GM12878 (cell line): ENCODE results near the gene SPATC1L. TPM values are rescaled to one million over a fixed set of nuclear protein-coding genes. Genes with fewer than 3 reads are reported as not detected.

Experiments
- ATAC-seq: fragments of 200-7000 bp; cut with Tn5 transposase; 3 replicates; pipeline ENCODE4 v1.9.1; 2020; ENCODE audit warnings: mild to moderate bottlenecking, moderate library complexity
- BruUV-seq: library from RNA; stranded (reverse); fragments of 400-500 nt; replicated peaks from 2 replicates; lab custom pipeline; 2021; lab: Mats Ljungman, UMichigan
- CTCF ChIA-PET: fragments of 300-600 bp; sonication (Branson Sonifier 250); formaldehyde crosslinking; extraction: SDS; loops from one replicate; lab custom pipeline; 2021; ENCODE audit warnings: inconsistent platforms; lab: Yijun Ruan, JAX
- POLR2A ChIA-PET: fragments of 350-600 bp; formaldehyde crosslinking; extraction: SDS; loops from one replicate; lab custom pipeline; 2021; ENCODE audit warnings: inconsistent platforms; lab: Charles Lee
- RAD21 ChIA-PET: fragments of 300-600 bp; sonication (Branson Sonifier 250); formaldehyde crosslinking; loops from one replicate; lab custom pipeline; 2023; ENCODE audit warnings: antibody characterized with exemption; ENCODE audit not compliant: unreplicated experiment; lab: Charles Lee
- SMC1A ChIA-PET: fragments of 300-600 bp; sonication (Branson Sonifier 250); formaldehyde crosslinking; loops from one replicate; lab custom pipeline; 2023; ENCODE audit not compliant: unreplicated experiment, uncharacterized antibody; lab: Charles Lee
- DNase-seq: peaks from one replicate; pipeline ENCODE4 v3.0.0-alpha.2; 2011; ENCODE audit warnings: low read depth, low spot score
- FAIRE-seq: peaks from 3 replicates; lab custom pipeline; 2011; peaks lifted over from hg19 to GRCh38; lab: Jason Lieb, UNC
- H2AFZ ChIP-seq: 2 replicates; pipeline ENCODE4 v1.6.0; 2011; ENCODE audit warnings: low read depth, low read length, control low read depth; ENCODE audit not compliant: control insufficient read depth
- H3K27ac ChIP-seq: 2 replicates; pipeline ENCODE4 v1.5.1; 2011; ENCODE audit warnings: control low read depth; ENCODE audit not compliant: control insufficient read depth, insufficient read depth
- H3K27me3 ChIP-seq, 2 experiments: replicated peaks in 1 of 2; 2 replicates each; pipeline versions ENCODE4 v1.6.0 to v1.6.1; 2011; ENCODE audit warnings: low read length in 1 of 2; ENCODE audit not compliant: control insufficient read depth in 2 of 2, insufficient read depth in 2 of 2
- H3K36me3 ChIP-seq, 2 experiments: 2 replicates each; pipeline ENCODE4 v1.5.1; 2011; ENCODE audit warnings: low read length in 1 of 2; ENCODE audit not compliant: control insufficient read depth in 2 of 2, insufficient read depth in 2 of 2
- H3K4me1 ChIP-seq: 2 replicates; pipeline ENCODE4 v1.6.1; 2011; ENCODE audit warnings: mild to moderate bottlenecking, low read length, moderate library complexity, mixed read lengths; ENCODE audit not compliant: control insufficient read depth, insufficient read depth
- H3K4me2 ChIP-seq: 2 replicates; pipeline ENCODE4 v1.6.0; 2011; ENCODE audit warnings: control low read depth; ENCODE audit not compliant: control insufficient read depth, insufficient read depth
- H3K4me3 ChIP-seq: fragments of 200-600 bp; sonication (generic); 2 replicates; pipeline ENCODE4 v1.5.1; 2016
- H3K79me2 ChIP-seq: 2 replicates; pipeline ENCODE4 v1.6.0; 2011; ENCODE audit warnings: low read length; ENCODE audit not compliant: control insufficient read depth, insufficient read depth
- H3K9ac ChIP-seq: 2 replicates; pipeline ENCODE4 v1.8.0; 2011; ENCODE audit warnings: low read length, control low read depth, mixed read lengths; ENCODE audit not compliant: control insufficient read depth, insufficient read depth
- H3K9me3 ChIP-seq: replicated peaks from 3 replicates; pipeline ENCODE4 v1.5.1; 2011; ENCODE audit warnings: mild to moderate bottlenecking, low read length; ENCODE audit not compliant: control insufficient read depth, insufficient read depth
- H4K20me1 ChIP-seq: 2 replicates; pipeline ENCODE4 v1.6.0; 2011; ENCODE audit not compliant: control insufficient read depth, insufficient read depth
- BRCA1 ChIP-seq: IDR thresholded peaks from 2 replicates; pipeline ENCODE4 v1.6.1; 2011; ENCODE audit warnings: low read depth, low read length, improper control_type of control experiment
- HDAC2 ChIP-seq: fragments of 200-600 bp; sonication (generic); IDR thresholded peaks from 2 replicates; pipeline ENCODE4 v1.6.1; 2017
- LARP7 ChIP-seq: fragments of 450-650 bp; IDR thresholded peaks from 2 replicates; pipeline ENCODE4 v1.6.1; 2017; ENCODE audit warnings: mild to moderate bottlenecking
- MYC ChIP-seq: IDR thresholded peaks from 2 replicates; pipeline ENCODE4 v1.6.1; 2011; ENCODE audit warnings: mild to moderate bottlenecking, low read length, moderate library complexity, inconsistent platforms; ENCODE audit not compliant: insufficient read depth, insufficient replicate concordance, insufficient read length, severe bottlenecking
- RCOR1 ChIP-seq: conservative IDR thresholded peaks from 2 replicates; pipeline ENCODE4 v1.6.1; 2012; ENCODE audit warnings: low read depth, low read length, improper control_type of control experiment
- RUNX3 ChIP-seq: IDR thresholded peaks from 2 replicates; pipeline ENCODE4 v1.6.1; 2012; ENCODE audit warnings: low read length, inconsistent platforms
- SIN3A ChIP-seq: IDR thresholded peaks from 2 replicates; pipeline ENCODE4 v1.6.1; 2012; ENCODE audit warnings: low read depth, low read length, improper control_type of control experiment
- SMARCA5 ChIP-seq: fragments of 450-650 bp; IDR thresholded peaks from 2 replicates; pipeline ENCODE4 v1.6.1; 2017; ENCODE audit warnings: mild to moderate bottlenecking
- TARDBP ChIP-seq: IDR thresholded peaks from 2 replicates; pipeline ENCODE4 v1.6.1; 2016; ENCODE audit warnings: borderline replicate concordance
- TCF12 ChIP-seq: IDR thresholded peaks from 2 replicates; pipeline ENCODE4 v1.6.1; 2011; ENCODE audit warnings: low read depth, mild to moderate bottlenecking, low read length
- YY1 ChIP-seq: IDR thresholded peaks from 2 replicates; pipeline ENCODE4 v1.6.1; 2011; ENCODE audit warnings: low read depth, mild to moderate bottlenecking, low read length
- WGBS: methylation state at CpG from one replicate; pipeline ENCODE4 v1.1.6; 2016; ENCODE audit warnings: low lambda C conversion rate; ENCODE audit not compliant: insufficient replicate concordance, insufficient coverage; ENCODE audit errors: missing lambda C conversion rate; 5-methylcytosine and 5-hydroxymethylcytosine counted together
- in situ Hi-C: fragments of 300-500 bp; cut with MboI; formaldehyde crosslinking; loops from 9 replicates; pipeline ENCODE4 v1.14.3; 2018; ENCODE audit warnings: mixed read lengths
- intact Hi-C: fragments of 100-400 bp; cut with micrococcal nuclease; formaldehyde crosslinking; loops from one replicate; pipeline ENCODE4 v1.14.2; 2022; ENCODE audit not compliant: unreplicated experiment
- polyA plus RNA-seq, 11 experiments: library from polyadenylated mRNA; depleted of rRNA in 4 of 11; unstranded in 6 of 11; stranded (reverse) in 5 of 11; fragments of >200 nt; fragmentation: Nextera tagmentation in 4 of 11; fragmentation: Illumina TruSeq in 1 of 11; extraction: Ambion mirVana in 4 of 11; extraction: Trizol in 1 of 11; gene quantifications; 1 replicate in 1 of 11; 2 replicates in 10 of 11; pipeline versions ENCODE4 v1.2.1 to v1.2.3, GENCODE V29; 2011 to 2016; ENCODE audit warnings: inconsistent platforms in 2 of 11, missing spikeins in 2 of 11, low read depth in 1 of 11
- total RNA-seq, 4 experiments: library from RNA; depleted of rRNA in 3 of 4; stranded (reverse); fragments of >200 nt in 3 of 4; fragmentation: Illumina TruSeq in 1 of 4; extraction: Trizol in 1 of 4; gene quantifications; 2 replicates each; pipeline versions ENCODE4 v1.2.1 to v1.2.3, GENCODE V29; 2013 to 2021
- TF ChIP-seq, protein P1 (sequence below): IDR thresholded peaks from 2 replicates; pipeline ENCODE4 v1.6.1; 2012; ENCODE audit warnings: low read depth, low read length, improper control_type of control experiment

The SPATC1L gene
- total and polyA plus RNA-seq, 10 of the 15 experiments (the other 5 are each of a cell fraction or from before 2014, with no cell fraction given): 1.4 to 16.0 (median 7.0) TPM; not detected in 2

- no peak for TF ChIP-seq TARDBP
- TF ChIP-seq BRCA1: no peak
These were observed 3.0 kb upstream of the SPATC1L start (continued) for GRCh38 chr21:46187261-46187660.

DNA sequence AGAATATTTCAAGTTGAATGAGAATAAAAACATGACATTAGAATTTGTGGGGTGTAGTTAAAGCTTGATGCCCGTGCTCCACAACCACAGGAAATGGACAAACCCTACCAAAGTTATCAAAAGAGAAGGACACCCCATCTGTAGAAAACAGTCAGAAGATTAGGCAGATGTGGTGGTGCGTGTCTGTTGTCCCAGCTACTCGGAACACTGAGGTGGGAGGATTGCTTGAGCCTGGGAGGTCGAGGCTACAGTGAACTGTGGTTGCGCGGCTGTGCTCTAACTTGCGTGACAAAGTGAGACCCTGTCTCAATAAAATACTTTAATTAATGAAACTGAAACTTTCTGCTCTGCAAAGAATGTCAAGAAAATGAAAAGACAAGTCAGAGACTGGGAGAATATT is 1.5 kb upstream of the SPATC1L start:
- TF ChIP-seq RCOR1: no peak
- TF ChIP-seq YY1: no peak
- TF ChIP-seq LARP7: no peak
- no peak for TF ChIP-seq SIN3A
- TF ChIP-seq, protein P1, sequence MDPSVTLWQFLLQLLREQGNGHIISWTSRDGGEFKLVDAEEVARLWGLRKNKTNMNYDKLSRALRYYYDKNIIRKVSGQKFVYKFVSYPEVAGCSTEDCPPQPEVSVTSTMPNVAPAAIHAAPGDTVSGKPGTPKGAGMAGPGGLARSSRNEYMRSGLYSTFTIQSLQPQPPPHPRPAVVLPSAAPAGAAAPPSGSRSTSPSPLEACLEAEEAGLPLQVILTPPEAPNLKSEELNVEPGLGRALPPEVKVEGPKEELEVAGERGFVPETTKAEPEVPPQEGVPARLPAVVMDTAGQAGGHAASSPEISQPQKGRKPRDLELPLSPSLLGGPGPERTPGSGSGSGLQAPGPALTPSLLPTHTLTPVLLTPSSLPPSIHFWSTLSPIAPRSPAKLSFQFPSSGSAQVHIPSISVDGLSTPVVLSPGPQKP: no peak
- no peak for TF ChIP-seq RUNX3
- TF ChIP-seq HDAC2: no peak
- TF ChIP-seq MYC: no peak
- no peak for TF ChIP-seq TCF12
- TF ChIP-seq SMARCA5: no peak
- Histone ChIP-seq H3K4me1 (no peaks in the 10 kb centered on the region; the same call in 1 of the 2 replicates), H3K4me2 (no peak overlapping the region), H2AFZ (no peak overlapping the region), H3K27ac (no peak overlapping the region), H4K20me1 (no peaks in the 10 kb centered on the region), H3K9ac (no peak overlapping the region), H3K36me3 (peaks cover 0 to 4% of the 10 kb centered on the region in 2 experiments; a peak in 3 of 4 replicates), H3K4me3 (no peak overlapping the region), H3K79me2 (no peaks in the 10 kb centered on the region), H3K9me3 (no peaks in the 10 kb centered on the region), H3K27me3 (no peaks in the 10 kb centered on the region)
- ChIA-PET POLR2A (interaction anchor here (0.6 kb wide), 1 partner anchor 42 kb away, joined by 3 read pairs; no protein-coding TSS in a partner anchor), RAD21 (no interaction called here), CTCF (no interaction called here), SMC1A (no interaction called here)
- ATAC-seq (no peak), FAIRE-seq (no peak), DNase-seq (no peak)
- in situ Hi-C loops (no loop called here), intact Hi-C loops (no loop called here)
- WGBS: 37% methylated on average over 7 of the region's 7 CpGs
- no TSS peak for BruUV-seq
